GM19463 (cell line): ENCODE results near the gene APOO.

Experiments
- ATAC-seq: cut with Tn5 transposase; IDR thresholded peaks from one replicate; pipeline ENCODE4 v1.9.1; 2021; ENCODE audit warnings: mild to moderate bottlenecking, moderate library complexity; ENCODE audit not compliant: unreplicated experiment

APOO gene

GRCh38 chrX:23788521-23788920 lies 119.2 kb downstream of the APOO start:
- peak; percentile 62 for ATAC-seq

- no peak for ATAC-seq
These were observed 120.0 kb downstream of the APOO start for GRCh38 chrX:23787745-23788118.

- ATAC-seq: no peak
These were observed 121.4 kb downstream of the APOO start for GRCh38 chrX:23786268-23786815.

- no peak for ATAC-seq
These were observed 122.2 kb downstream of the APOO start for GRCh38 chrX:23785580-23785979.

GRCh38 chrX:23784470-23785331 lies 123.0 kb downstream of the APOO start:
- no peak for ATAC-seq

- ATAC-seq: no peak
These were observed 123.9 kb downstream of the APOO start for GRCh38 chrX:23783589-23784469.
